Measurements from ENCODE around the gene MGST2. TPM values are rescaled to one million over a fixed set of nuclear protein-coding genes. Genes with fewer than 3 reads are reported as not detected.
"Not testable (repeated sequence)": the region's sequence is repeated elsewhere in the genome, so short reads cannot be mapped to it uniquely, and the experiment has no call there.

Gene MGST2
- polyA plus RNA-seq, 1 donor, result 45.7 TPM

DNA sequence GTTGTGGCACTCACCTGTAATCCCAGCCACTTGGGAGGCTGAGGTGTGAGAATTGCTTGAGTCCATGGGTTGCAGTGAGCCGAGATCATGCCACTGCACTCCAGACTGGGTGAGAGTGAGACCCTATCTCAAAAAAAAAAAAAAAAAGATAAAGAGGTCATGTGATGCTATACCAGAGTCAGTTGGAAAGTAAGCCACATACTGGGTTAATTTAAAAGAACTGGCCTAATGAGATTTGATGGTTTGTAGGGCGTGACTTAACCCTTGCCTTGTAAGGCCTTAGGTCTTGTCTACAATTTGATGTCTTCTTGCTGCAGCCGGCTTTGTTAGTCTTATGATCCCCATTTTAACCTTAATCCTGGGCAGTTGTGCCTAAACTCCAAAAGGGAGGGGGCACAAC is 5.2 kb downstream of the MGST2 start:
- DNase-seq, result no peak

DNA sequence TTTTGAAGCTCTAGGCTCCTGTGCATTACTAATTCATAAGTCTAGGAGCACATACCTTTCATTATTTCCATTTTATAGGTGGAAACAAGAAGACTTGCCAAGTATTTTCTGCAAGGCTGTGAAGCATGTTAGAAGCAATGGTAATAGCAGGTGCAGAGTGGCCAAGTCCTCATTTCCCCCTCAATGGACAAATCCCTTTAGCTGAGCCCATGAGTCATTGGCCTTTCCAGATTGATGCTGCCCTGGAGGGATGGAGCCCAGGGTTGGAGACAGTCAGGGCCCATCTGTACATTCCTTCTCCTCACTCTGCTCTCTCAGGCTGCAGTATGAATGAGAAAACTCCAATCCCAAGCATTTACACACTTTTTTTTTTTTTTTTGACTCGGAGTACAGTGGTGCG is 6.6 kb downstream of the MGST2 start:
- no peak for DNase-seq

- no peak for DNase-seq
Measured at GRCh38 chr4:139672732-139673131, 7.1 kb downstream of the MGST2 start.

DNA sequence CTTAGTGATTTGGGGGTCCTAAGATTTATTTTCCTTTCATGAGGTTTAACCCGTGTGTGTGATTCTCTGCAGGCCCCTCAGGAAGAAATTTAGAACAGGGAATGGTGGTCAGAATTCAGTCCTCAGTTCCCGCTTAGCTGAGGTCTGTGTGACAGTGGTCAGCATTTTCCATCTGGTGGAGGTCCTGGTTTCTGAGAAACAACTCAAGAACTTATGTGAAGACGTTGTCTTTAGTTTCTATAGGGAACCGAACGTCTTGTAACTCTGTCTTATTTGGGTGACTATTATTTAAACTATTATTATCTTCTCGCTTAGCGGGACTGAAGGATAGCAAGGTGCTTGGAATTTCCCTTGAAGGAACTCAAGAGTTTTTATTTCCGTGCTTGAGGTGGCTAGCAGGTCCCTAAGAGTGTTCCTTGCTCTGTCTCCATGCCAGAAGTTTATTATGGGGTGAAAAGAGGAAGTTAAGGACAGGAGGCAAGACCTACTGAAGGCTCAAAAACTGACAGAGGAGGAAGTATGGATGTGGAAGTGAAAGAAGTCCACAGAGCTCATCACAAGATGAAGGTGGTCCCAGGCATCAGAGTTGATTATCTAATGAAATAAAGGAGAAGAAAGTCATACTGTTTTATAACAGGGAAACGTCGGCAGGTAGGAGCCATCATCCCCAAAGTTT is 9.4 kb downstream of the MGST2 start:
- DNase-seq, result no peak

DNA sequence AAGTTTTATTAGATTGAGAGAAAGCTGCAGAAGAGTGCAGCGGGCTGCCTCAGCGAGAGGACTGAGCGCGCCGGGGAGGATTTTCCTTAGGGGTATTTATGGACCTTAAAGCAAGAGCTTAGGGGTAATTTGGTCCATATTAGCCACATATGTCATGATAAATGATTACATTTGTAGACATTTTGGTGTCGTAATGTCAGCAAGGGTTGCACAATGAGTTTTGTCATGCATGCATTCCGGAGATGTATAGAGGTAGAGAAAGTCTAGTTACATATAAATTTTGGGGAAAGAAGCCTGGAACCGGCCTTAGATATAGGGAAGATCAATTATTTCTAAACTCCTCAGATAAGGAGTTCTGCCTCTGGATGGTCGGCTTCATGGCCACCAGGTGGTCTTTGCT is 10.0 kb downstream of the MGST2 start:
- DNase-seq, result no peak

GRCh38 chr4:139676365-139676764 is 10.7 kb downstream of the MGST2 start:
- DNase-seq, result no peak

GRCh38 chr4:139676913-139677585 is 11.4 kb downstream of the MGST2 start:
- no peak for DNase-seq

DNA sequence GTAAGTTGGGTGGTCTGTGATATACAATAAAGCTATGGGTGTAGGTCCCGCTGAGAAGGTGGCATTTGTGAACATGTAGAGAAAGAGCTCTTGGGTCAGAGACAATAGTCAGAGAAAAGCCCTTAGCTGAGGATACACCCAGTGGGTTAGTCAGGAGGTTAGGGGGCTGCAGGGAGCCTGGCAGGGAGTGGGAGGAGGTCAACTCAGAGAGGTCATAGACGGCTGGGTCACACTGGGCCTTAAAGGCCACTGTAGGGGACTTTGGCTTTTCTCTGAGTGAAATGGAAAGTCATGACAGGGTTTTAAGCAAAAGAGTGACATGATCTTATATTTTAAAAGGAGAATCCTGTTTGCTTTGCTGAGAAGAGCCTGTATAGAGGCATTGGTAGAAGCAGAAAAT is 16.7 kb downstream of the MGST2 start:
- DNase-seq, result no peak

DNA sequence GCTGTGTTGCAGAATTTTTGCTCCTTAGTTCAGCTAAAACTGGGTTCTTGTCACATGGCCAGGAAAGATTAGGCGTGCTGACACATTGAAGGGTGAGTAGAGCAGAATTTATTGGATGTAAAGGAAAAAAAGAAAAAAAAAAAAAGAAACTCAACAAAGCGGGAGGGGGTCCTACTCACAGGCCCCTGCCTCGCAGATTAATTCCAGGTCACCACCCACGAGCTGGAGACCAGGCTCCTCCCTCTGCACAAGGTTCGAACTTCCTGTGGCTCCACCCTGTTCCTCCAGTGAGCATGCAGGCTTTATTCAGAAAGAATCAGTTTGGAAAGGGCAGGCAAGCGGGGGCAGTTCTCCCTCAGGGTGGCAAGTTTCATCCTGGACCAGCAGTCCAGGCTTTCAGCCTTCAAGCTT is 17.1 kb downstream of the MGST2 start:
- DNase-seq, result no peak

DNA sequence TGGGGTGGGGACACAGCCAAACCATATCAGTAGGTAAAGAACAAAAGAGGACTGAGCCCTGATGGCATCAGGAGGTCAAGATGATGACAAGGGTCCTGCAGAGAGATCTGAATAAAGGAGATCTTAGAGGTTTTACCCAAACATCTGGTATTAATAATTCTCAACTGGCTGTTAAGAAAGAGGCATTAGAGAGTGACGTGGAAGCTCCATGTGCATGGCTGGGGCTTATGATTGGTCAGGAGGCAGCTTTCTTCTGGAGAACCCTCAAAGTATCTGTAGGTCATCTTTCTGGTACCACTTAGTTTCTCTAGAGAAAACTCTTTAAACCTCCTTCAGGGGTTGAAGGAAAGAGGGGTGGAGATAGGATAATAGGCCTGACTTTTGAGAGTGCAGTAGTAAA is 18.7 kb downstream of the MGST2 start:
- DNase-seq, result no peak

DNA sequence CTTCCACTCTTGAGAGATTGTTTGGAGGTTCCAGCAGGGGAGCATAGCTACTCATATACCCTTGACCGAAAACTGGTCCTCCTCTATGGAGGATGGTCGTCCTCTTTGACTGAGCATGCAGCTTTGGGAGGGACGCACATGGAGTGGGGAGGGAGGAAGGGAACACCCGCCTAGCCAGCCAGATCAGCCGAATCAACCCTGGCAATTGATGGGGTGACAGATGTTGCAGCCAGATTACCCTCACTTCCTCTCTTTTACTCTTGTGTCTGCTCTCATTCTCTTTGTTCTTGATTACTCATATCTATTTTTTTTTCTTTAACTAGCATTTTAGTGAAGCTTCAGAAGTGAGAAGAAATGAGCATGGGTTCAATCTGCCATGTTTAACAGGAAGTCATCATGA is 19.6 kb downstream of the MGST2 start:
- DNase-seq, result no peak

- no peak for DNase-seq
Measured at GRCh38 chr4:139686130-139686529, 20.5 kb downstream of the MGST2 start.

GRCh38 chr4:139686988-139687387 is 21.4 kb downstream of the MGST2 start:
- no peak for DNase-seq

- DNase-seq, result no peak
Measured at GRCh38 chr4:139689093-139689722, 23.6 kb downstream of the MGST2 start.

DNA sequence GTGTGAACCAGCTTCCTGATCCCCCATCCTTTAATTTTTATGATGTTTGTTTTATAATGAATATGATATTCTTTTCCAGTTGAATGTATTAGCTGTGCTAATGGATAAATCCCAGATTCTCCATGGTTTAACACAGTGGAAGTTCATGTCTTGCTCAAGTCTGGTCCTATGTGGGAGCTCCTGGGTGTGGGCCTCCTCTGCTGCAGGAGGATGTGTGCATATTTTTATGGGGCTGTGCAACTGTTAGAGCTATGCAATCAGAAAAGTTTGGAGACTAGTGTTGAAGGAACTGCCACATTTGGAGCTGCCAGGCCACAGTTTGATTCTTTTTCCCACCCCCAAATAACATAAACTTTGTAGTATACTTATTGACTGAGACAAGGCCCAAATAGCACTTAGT is 24.8 kb downstream of the MGST2 start:
- no peak for DNase-seq

DNA sequence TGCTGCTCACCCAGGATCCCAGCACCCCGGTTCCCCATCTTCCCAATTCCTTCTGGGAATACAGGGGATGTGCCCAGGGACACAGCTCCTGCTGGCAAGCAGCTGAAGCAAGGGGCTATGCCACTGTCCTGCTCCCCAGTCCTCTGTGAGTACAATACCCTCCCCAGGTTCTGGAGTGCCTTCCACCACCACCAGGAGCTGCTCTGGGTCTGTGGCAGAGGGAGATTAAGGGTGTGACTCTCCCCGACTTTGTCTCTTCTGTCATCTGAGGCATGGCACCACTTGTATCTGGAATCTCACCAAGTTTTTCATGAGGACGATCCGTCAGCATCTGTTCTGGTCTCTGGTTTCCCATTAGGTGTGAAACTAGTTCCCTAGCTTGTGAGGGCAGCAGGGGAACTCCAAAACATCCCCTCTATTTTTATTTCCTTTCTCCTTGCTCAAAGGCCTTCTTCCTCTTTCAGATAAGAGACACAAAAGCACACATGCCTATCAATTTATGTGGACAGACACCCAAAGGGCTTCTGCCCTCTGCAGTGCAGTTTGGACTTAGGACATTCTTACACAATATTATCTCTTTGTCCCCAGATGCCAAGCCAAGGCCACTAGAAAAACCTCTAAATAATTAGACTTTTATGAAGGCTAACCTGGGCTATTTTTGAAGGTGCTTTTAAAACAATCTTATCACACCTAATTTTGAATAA is 26.8 kb downstream of the MGST2 start:
- no peak for DNase-seq

DNA sequence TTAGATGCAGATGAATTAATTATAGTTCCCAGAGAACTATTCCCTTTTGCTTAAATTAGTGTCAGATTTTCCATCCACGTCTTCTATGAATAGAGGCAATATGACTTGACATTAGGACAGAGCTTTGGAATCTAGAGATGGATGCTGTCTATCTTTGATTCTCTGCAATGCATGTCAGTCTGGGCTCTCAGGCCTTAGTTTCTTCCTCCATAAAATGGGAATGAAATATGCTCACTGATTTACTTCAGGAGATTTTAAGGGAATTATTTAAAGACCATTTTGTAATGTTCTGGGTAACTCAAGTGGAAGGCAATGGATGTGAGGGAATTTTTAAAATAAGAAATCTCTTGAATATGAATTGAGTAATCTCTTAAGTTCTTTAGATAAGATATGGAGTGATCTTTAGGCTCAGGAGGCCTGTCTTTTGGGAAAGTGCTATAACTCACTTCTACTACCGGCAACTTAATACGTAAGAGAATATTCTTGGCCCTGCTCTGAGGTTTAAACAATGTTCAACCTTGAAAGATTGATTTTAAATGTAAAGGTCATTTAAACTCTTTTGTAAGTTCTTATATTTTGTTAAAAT is 29.0 kb downstream of the MGST2 start:
- DNase-seq, result no peak

DNA sequence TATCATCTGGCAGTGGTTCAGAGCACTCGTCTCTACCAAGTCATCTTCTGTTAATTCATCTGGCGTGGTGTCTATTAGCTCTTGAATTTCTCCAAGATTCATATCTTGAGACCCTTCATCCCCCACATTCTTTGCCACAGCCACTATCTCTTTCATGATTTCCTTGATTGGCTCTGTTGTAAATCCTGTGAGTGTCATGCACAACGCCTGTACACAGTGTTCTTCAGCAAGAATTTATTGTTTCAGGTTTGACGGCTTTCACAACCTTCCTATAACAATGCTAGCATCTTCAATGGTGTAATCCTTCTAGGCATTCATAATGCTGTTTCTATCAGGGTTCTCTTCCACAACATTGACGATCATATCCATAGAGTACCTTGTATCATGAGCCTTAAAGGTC is 30.9 kb downstream of the MGST2 start:
- DNase-seq, result no peak

DNA sequence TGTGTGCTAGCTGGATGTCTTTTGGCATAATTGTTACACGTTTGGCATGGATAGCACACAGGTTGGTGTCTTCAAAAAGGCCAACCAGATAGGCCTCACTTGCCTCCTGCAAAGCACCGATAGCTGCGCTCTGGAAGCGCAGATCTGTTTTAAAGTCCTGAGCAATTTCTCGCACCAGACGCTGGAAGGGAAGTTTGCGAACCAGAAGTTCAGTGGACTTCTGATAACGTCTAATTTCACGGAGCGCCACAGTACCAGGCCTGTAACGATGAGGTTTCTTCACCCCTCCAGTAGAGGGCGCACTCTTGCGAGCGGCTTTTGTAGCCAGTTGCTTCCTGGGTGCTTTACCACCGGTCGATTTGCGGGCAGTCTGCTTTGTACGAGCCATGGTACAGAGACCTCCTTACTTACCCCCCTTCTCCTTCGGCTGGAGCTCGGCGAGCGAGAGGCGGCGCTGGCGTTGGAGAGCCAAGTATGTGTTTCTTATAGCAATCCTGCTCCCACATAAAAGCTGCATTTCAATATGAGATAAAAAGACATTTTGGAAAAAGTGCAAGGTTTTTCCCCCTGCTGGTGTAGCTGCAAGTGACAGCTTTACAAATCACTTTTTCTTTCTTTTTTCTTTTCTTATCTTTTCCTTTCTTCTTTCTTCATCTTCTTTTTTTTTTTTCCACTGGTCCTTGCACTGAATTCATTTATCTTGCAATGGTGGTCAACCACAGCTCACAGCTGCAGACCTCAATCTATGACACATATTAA is 32.7 kb downstream of the MGST2 start:
- not testable (repeated sequence) for DNase-seq

DNA sequence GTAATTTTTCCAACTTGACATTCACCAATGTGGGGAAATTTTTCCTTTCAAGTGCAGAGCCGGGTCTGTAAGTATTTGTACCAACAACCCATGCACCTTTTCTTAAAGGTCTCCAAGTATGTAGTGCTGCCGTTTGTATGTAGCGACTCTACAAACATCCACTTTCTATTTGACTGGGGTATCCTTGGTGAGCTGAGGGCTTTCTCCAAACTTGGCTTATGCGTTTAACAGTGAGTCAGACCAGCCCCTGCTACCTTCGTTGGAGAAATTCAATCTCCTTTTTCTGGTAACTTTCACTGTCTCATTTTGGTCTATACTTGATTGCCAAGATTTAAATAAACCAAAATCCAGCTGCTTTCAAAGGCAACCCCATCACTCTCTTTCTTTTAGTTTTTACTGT is 34.9 kb downstream of the MGST2 start:
- no peak for DNase-seq

DNA sequence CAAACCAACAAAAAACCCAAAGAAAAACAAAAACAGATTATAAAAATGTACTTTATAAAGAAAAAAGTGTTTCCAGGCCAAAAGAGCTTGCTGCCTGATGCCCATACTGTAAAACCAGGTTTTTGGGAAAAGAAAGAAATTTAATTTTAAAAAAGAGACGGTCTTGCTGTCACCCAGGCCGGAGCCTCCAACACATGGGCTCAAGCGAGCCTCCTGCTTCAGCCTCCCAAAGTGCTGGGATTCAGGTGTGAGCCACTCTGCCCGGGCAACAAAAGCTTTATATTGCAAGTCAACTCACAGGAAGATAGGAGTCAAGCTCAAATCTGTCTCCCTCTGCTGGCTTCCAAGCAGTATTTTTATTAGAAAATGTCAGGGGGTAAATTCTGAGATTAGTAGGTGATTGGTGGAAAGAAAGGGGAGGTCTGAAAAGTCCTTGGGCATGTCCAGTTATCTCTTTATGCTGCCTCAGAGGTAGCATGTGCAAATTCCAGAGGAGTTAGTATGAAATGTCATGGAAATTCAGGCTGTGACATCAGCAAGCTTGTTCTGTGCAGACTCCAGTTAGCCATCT is 39.4 kb downstream of the MGST2 start:
- no peak for DNase-seq

GRCh38 chr4:139709660-139710059 is 44.0 kb downstream of the MGST2 start:
- DNase-seq, result no peak

Measured in hindlimb muscle (tissue), 1 donor.